NCI-H128 (cell line): ENCODE data around the gene BRIP1.
"Not testable (repeated sequence)": the region's sequence is repeated elsewhere in the genome, so short reads cannot be mapped to it uniquely, and the experiment has no call there.

Experiments used
- DNase-seq: peaks from one replicate; lab custom pipeline; 2025; ENCODE audit not compliant: unreplicated experiment; lab: John Stamatoyannopoulos, UW

Gene BRIP1

GRCh38 chr17:61831099-61831498 is 32.2 kb downstream of the BRIP1 start:
- no peak for DNase-seq

- DNase-seq: no peak
Measured at GRCh38 chr17:61828694-61829093, 34.6 kb downstream of the BRIP1 start.

DNA sequence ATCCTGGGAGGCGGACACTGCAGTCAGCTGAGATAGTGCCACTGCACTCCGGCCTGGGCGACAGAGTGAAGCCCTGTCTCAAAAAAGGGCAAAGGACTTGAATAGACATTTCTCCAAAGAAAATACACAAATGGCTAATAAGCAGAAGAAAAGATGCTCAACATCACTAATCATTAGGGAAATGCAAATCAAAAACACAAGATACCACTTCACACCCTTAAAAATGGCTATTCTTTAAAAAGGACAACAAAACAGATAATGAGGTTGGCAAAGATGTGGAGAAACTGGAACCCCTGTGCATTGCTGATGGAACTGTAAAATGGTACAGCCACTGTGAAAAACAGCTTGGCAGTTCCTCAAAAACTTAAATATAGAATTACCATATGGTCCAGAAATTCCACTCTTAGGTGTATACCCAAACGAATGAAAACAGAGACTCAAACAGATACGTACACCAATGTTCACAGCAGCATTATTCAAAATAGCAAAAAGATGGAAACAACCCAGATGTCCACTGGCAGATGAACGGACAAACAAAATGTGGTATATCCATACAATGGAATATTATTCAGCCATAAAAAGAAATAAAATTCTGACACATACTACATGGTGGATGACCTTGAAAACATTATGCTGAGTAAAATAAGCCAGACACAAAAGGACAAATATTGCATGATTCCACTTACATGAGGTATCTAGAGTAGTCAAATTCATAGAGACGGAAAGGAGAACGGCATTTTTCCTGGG is 35.5 kb downstream of the BRIP1 start:
- no peak for DNase-seq

DNA sequence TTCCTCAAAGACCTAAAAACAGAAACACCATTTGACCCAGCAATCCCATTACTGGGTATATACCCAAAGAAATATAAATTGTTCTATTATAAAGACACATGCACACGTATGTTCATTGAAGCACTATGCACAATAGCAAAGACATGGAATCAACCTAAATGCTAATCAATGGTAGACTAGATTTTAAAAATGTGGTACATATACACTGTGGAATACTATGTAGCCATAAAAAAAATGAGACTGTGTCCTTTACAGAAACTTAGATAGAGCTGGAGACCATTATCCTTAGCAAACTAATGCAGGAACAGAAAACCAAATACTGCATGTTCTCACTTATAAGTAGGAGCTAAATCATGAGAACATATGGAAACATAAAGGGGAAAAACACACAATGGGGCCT is 36.5 kb downstream of the BRIP1 start:
- DNase-seq: not testable (repeated sequence)

DNA sequence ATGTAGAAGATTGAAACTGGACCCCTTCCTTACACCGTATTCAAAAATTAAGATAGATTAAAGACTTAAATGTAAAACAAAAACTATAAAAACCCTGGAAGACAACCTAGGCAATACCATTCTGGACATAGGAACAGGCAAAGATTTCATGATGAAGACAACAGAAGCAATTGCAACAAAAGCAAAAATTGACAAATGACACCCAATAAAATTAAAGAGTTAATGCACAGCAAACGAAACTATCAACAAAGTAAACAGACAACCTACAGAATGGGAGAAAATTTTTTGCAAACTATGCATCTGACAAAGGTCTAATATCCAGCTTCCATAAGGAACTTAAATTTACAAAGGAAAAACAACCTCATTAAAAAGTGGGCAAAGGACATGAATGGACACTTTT is 37.1 kb downstream of the BRIP1 start:
- DNase-seq: not testable (repeated sequence)

GRCh38 chr17:61825448-61826137 is 37.7 kb downstream of the BRIP1 start:
- DNase-seq: no peak

- no peak for DNase-seq
Measured at GRCh38 chr17:61822326-61823285, 40.7 kb downstream of the BRIP1 start.

DNA sequence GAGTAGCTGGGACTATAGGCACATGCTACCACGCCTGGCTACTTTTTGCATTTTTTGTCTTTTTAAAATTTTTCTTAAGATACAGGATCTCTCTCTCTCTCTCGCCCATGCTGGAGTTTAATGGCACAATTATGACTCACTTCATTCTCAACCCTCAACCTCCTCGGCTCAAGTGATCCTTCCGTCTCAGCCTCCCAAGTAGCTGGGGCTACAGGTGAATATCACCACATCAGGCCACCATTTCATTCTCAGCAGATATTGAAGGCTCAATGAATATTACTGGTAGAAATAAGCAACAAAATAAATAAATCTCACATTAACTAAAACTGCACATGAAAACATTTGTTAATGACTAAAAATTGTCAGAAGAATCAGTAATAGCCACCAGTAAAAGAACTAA is 41.7 kb downstream of the BRIP1 start:
- DNase-seq: no peak

DNA sequence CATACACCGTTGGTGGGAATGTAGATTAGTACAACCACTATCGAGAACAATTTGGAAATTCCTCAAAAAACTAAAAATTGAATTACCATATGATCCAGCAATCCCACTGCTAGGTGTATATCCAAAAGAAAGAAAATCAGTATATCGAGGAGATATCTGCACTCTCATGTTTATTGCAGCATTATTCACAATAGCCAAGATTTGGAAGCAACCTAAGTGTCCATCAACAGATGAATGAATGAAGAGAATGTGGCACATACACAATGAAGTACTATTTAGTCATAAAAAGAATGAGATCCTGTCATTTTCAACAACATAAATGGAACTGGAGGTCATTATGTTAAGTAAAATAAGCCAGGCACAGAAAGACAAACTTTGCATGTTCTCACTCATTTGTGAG is 44.1 kb downstream of the BRIP1 start:
- DNase-seq: not testable (repeated sequence)

DNA sequence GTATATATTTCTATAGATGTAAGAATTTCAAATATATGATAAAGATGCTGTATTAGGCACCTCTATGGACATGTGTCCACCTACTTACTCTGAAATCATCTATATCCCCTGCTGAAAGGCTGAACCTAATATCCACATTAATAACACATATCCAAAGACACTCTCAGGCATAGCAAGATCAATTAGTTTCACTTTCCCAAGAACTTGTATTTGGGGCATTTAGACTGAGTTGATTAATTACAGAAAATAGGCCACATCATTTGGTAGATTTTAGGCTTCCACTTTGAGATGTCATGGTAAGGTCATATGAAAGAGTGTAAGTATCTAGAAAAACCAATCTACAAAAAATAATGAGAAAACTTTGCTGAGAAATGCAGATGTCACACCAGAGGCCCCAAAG is 45.1 kb downstream of the BRIP1 start:
- no peak for DNase-seq

GRCh38 chr17:61817452-61817851 is 45.9 kb downstream of the BRIP1 start:
- no peak for DNase-seq

GRCh38 chr17:61816538-61816937 is 46.8 kb downstream of the BRIP1 start:
- no peak for DNase-seq

DNA sequence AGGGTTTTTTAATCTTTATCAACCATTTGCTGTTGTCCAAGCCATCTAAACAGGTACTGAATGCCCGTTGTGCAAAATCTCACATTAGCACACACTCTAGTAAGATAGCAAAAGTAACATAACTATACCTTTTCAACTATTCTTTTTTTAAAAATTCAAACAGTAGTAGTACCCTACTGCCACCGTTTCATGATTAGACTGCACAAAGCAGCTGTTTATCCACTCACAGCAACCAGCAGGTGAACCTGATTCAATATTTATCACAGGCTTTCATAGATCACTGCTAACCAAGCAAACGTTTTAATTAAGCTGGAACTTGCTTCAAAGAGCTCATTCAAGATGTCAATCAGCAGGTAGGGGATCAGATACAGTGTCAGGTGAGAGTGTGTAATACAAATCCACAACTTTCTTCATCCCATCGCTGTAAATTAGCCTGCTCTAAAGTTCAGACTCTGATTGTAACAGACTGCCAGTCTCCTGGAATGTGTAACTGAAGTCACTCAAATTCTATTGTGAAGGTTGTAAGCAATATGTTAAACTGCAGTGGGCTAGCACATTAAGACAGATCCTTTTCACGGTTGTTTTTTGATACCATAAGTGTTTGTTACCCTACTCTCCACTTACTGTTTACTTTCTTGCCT is 47.3 kb downstream of the BRIP1 start:
- peak; percentile 8 for DNase-seq

- DNase-seq: no peak
Measured at GRCh38 chr17:61814485-61814884, 48.8 kb downstream of the BRIP1 start.

GRCh38 chr17:61813211-61813610 is 50.1 kb downstream of the BRIP1 start:
- no peak for DNase-seq

DNA sequence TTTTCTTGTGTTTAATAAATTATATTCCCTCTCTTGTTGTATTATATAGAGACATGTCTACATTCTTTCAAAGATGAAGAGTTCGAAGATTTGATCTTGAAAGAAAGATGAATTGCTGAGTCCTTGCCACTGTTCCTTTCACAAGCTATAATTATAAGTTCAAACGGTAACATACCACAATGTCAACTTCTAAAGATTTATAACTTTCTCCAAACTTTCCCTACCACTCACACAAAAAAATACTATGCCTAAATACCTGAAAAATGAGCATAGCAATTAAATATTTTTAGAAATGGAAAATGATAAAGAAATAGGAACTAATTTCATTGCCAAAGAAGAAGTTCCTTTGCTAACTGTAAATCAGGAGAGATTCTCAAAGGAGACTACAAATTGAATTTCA is 50.6 kb downstream of the BRIP1 start:
- no peak for DNase-seq

- DNase-seq: peak; percentile 29
Measured at GRCh38 chr17:61809816-61810392, 53.4 kb downstream of the BRIP1 start.

GRCh38 chr17:61808442-61808841 is 54.9 kb downstream of the BRIP1 start:
- no peak for DNase-seq

- no peak for DNase-seq
Measured at GRCh38 chr17:61806936-61807335, 56.4 kb downstream of the BRIP1 start.

DNA sequence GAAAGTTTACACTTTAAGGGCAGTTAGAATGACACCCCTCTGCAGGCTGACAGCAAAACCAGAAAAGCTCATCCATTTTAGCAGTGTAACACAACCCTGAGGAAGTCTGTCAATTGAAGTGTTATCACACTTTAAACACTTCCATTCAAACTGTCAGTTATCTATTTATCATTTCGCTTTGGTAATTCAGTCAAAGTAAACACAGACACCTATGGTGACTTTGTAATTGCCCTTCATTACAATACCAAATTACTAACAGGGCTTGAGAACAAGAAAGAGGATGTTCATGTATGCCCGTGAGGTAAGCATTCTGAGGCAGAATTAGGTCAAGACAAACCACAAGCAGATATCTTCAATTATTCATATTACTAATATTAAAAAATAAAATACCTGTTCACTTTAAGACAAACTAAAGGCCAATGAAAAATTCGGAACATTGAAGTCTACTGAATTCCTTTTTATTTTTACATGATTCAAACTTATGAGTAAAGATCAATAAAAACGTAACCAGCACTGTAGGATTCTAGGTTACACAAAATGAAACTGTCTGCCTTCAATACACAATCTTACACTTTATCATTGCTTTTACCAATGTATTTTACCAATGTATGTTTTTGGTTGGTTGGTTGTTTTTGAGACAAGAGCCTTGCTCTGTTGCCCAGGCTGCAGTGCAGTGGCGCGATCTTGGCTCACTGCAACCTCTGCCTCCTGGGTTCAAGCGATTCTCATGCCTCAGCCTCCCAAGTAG is 57.1 kb downstream of the BRIP1 start:
- no peak for DNase-seq
